CD4-positive, alpha-beta memory T cell (primary cell): ENCODE data around the gene PLET1. TPM values are rescaled to one million over a fixed set of nuclear protein-coding genes. Genes with fewer than 3 reads are reported as not detected.

ENCODE experiments used
- CTCF ChIA-PET: fragments of 350-600 bp; sonication (Branson Sonifier 250); formaldehyde crosslinking; loops from one replicate; lab custom pipeline; 2021; ENCODE audit warnings: inconsistent platforms; ENCODE audit not compliant: partially characterized antibody; lab: Charles Lee
- POLR2A ChIA-PET: fragments of 350-600 bp; sonication (Branson Sonifier 250); formaldehyde crosslinking; loops from one replicate; lab custom pipeline; 2021; ENCODE audit not compliant: partially characterized antibody; lab: Charles Lee
- DNase-seq, 5 donors: peaks; one replicate each; pipeline versions ENCODE4 v3.0.0 to v3.0.0-alpha.2; 2020 to 2022; ENCODE audit warnings: mixed read lengths in 1 of 5
- H3K27ac ChIP-seq: one replicate; pipeline ENCODE4 v1.7.0; 2013; ENCODE audit warnings: low read depth, low read length
- H3K27me3 ChIP-seq: 2 replicates; pipeline ENCODE4 v1.7.0; 2013; ENCODE audit warnings: mild to moderate bottlenecking, low read length, moderate library complexity; ENCODE audit not compliant: insufficient read depth
- H3K36me3 ChIP-seq: 2 replicates; pipeline ENCODE4 v1.7.0; 2013; ENCODE audit warnings: mild to moderate bottlenecking, low read length, moderate library complexity; ENCODE audit not compliant: insufficient read depth
- H3K4me1 ChIP-seq: 2 replicates; pipeline ENCODE4 v1.7.0; 2013; ENCODE audit warnings: mild to moderate bottlenecking, low read length, moderate library complexity; ENCODE audit not compliant: insufficient read depth
- H3K4me3 ChIP-seq, 2 donors: one replicate each; pipeline ENCODE4 v1.7.0; 2013; ENCODE audit warnings: low read length in 2 of 2, mild to moderate bottlenecking in 1 of 2
- H3K9me3 ChIP-seq, 2 donors: one replicate each; pipeline ENCODE4 v1.7.0; 2013; ENCODE audit warnings: low read length in 2 of 2, control low read depth in 1 of 2; ENCODE audit not compliant: control insufficient read depth in 1 of 2
- H3K27ac Mint-ChIP-seq, 7 donors: one replicate each; pipeline ENCODE4 v1.8.0; 2020 to 2021; ENCODE audit warnings: mixed read lengths in 7 of 7, mild to moderate bottlenecking in 6 of 7, inconsistent platforms in 3 of 7, moderate library complexity in 3 of 7
- H3K27me3 Mint-ChIP-seq, 2 donors: one replicate each; pipeline ENCODE4 v1.8.0; 2020 to 2021; ENCODE audit warnings: mixed read lengths in 2 of 2
- H3K36me3 Mint-ChIP-seq, 2 donors: one replicate each; pipeline ENCODE4 v1.8.0; 2020 to 2021; ENCODE audit warnings: mixed read lengths in 2 of 2, inconsistent platforms in 1 of 2, mild to moderate bottlenecking in 1 of 2
- H3K4me1 Mint-ChIP-seq, 4 donors: one replicate each; pipeline ENCODE4 v1.8.0; 2020 to 2021; ENCODE audit warnings: mixed read lengths in 4 of 4, mild to moderate bottlenecking in 1 of 4
- H3K4me3 Mint-ChIP-seq, 8 donors: one replicate each; pipeline ENCODE4 v1.8.0; 2020 to 2021; ENCODE audit warnings: mixed read lengths in 8 of 8, mild to moderate bottlenecking in 7 of 8, moderate library complexity in 6 of 8, inconsistent platforms in 3 of 8
- H3K9me3 Mint-ChIP-seq, 8 donors: one replicate each; pipeline ENCODE4 v1.8.0; 2020 to 2021; ENCODE audit warnings: mixed read lengths in 8 of 8, mild to moderate bottlenecking in 5 of 8, inconsistent platforms in 3 of 8, moderate library complexity in 1 of 8
- intact Hi-C: fragments of 100-400 bp; cut with micrococcal nuclease; formaldehyde crosslinking; loops from one replicate; pipeline ENCODE4 v1.15.1; 2023
- polyA plus RNA-seq, 2 donors: library from polyadenylated mRNA; unstranded; fragments of 300-500 nt; fragmentation: Illumina TruSeq; gene quantifications; one replicate each; pipeline ENCODE4 v1.2.3, GENCODE V29; 2021
- total RNA-seq, 2 experiments: library from RNA; stranded (reverse); gene quantifications; one replicate each; pipeline ENCODE4 v1.2.3, GENCODE V29; 2021

The PLET1 gene
- total and polyA plus RNA-seq, 4 experiments from 2014 or later: not detected

DNA sequence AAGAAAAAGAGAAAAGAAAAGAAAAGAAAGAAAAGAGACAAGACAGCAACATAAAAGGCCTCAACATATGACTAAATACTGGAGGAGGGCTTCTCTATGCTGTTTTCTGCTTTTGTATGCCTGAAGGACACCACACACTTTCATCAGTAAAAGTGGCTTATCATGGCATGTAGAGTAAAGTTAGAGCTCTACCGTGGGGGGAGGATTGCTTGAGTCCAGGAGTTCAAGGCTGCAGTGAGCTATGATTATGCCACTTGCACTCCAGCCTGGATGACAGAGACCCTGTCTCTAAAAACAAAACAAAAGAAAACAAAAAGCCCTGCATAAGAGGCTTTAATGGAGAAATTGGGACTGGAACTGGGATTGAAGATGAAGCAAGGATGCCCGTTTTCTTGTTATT is 28.7 kb downstream of the PLET1 start:
- CTCF ChIA-PET: interaction anchor here (1.1 to 21.5 kb wide), 3 partner anchors 22 to 48 kb away, joined by 3 to 452 read pairs (median 3); no protein-coding TSS in a partner anchor
- Histone ChIP-seq H3K4me1 (peaks cover 12% of the 10 kb centered on the region), H3K27ac (no peak overlapping the region), H3K36me3 (peaks cover 32% of the 10 kb centered on the region), H3K27me3 (no peaks in the 10 kb centered on the region), H3K9me3 (no peaks in the 10 kb centered on the region), H3K4me3 (no peak overlapping the region)
- intact Hi-C loops: no loop called here
- POLR2A ChIA-PET: no interaction called here
- no peak for DNase-seq
- Mint-ChIP-seq H3K36me3 (peaks cover 55 to 71% of the 10 kb centered on the region in 2 donors), H3K4me1 (peaks cover 15 to 21% (median 16%) of the 10 kb centered on the region in 4 donors), H3K27me3 (no peaks in the 10 kb centered on the region), H3K9me3 (no peaks in the 10 kb centered on the region), H3K27ac (peak overlapping the region in 1 of 7 donors; percentile 68), H3K4me3 (no peak overlapping the region)

DNA sequence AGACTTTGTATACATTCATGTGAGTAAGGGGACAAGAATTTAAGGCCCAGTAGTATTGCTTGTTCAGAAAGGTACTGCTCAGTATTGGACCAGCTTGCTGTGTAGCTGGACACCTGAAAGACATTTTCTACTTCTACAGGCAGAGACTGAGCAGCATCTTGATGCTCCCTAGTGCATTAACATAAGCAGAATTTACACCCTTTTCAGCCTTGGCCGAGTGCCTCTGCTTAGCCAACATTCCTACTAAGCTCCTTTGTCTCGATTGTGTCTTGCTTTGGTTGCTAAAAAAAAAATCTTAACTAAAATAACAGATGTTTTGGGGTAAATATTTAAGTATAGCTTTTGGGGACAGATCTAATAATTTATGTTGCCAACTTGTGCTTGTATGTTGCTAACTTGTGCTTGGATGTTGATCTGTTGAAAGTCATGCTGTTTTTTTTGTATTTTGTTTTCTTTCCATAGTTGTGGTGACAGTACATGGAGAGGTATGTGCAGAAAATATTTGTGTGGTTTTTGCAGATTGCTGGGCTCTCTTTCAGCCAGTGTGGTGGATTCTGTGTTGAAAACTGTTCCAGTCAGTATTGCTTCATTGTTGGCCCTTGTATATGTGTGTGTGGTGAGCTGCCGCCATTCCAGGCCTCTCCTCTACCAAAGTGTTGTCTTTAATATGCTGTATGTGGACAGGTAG is 30.8 kb downstream of the PLET1 start:
- Histone ChIP-seq H3K9me3 (no peaks in the 10 kb centered on the region), H3K4me3 (no peak overlapping the region), H3K27ac (no peak overlapping the region), H3K36me3 (peaks cover 16% of the 10 kb centered on the region), H3K4me1 (peaks cover 15% of the 10 kb centered on the region), H3K27me3 (no peaks in the 10 kb centered on the region)
- peaks cover 38 to 61% of the 10 kb centered on the region in 2 donors for H3K36me3 Mint-ChIP-seq
- ChIA-PET POLR2A (interaction anchor here (0.7 kb wide), 1 partner anchor 106 kb away, joined by 3 read pairs; no protein-coding TSS in a partner anchor), CTCF (interaction anchor here (0.9 to 21.5 kb wide), 4 partner anchors 10 to 1060 kb away, joined by 3 to 452 read pairs (median 4); no protein-coding TSS in a partner anchor)
- H3K27ac Mint-ChIP-seq: peak overlapping the region in 1 of 7 donors; percentile 72
- H3K4me3 Mint-ChIP-seq: no peak overlapping the region
- intact Hi-C loops: loop anchor here (5.0 kb wide), 2 partner anchors 303 to 1082 kb away; partner anchors contain the start of gene TTC12
- H3K27me3 Mint-ChIP-seq: no peaks in the 10 kb centered on the region
- peaks cover 21 to 32% (median 24%) of the 10 kb centered on the region in 4 donors for H3K4me1 Mint-ChIP-seq
- H3K9me3 Mint-ChIP-seq: no peaks in the 10 kb centered on the region
- DNase-seq: no peak

DNA sequence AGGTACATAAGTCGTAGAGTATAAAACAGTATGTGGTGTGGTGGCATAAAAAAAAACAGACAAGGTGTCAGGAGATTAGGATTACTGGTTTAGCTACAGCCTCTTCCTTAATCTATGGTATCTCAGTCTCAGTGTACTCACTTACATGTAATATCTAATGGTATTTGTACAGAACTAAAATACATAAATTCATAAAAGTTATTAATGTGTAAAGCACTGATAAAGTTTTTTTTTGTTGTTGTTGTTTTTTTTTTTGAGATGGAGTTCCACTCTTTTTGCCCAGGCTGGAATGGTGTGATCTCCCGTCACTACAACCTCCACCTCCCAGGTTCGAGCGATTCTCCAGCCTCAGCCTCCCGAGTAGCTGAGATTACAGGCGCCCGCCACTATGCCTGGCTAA is 31.5 kb downstream of the PLET1 start:
- Histone ChIP-seq H3K27me3 (no peaks in the 10 kb centered on the region), H3K4me1 (peaks cover 15% of the 10 kb centered on the region), H3K36me3 (peaks cover 16% of the 10 kb centered on the region), H3K4me3 (no peak overlapping the region), H3K27ac (no peak overlapping the region), H3K9me3 (no peaks in the 10 kb centered on the region)
- peaks cover 21 to 32% (median 24%) of the 10 kb centered on the region in 4 donors for H3K4me1 Mint-ChIP-seq
- intact Hi-C loops: loop anchor here (5.0 kb wide), 2 partner anchors 302 to 1083 kb away; partner anchors contain the start of gene TTC12
- H3K9me3 Mint-ChIP-seq: no peaks in the 10 kb centered on the region
- CTCF ChIA-PET: interaction anchor here (0.9 to 21.5 kb wide), 3 partner anchors 10 to 1061 kb away, joined by 3 to 452 read pairs (median 4); no protein-coding TSS in a partner anchor
- no peaks in the 10 kb centered on the region for H3K27me3 Mint-ChIP-seq
- peaks cover 34 to 56% of the 10 kb centered on the region in 2 donors for H3K36me3 Mint-ChIP-seq
- DNase-seq: no peak
- no peak overlapping the region for H3K27ac Mint-ChIP-seq
- no peak overlapping the region for H3K4me3 Mint-ChIP-seq
- POLR2A ChIA-PET: no interaction called here

DNA sequence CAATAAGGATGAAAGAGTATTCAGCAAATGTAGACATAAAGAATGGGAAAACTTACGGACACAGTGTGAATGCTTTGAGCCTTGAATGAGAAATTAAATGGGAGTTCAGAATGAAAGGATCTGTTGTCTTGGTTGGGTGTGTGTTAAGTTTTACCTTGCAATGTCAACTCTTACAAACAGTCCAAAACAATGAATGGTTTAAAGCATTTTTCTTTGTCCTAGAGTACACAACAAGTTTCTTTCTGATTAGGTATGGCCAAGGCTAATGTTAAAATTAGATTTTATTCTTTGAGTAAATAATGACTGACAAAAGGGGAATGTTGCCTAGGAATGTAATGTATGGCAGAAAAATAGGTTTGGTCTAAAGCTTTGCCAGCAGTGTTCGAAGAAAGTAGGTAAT is 32.0 kb downstream of the PLET1 start:
- POLR2A ChIA-PET: no interaction called here

DNA sequence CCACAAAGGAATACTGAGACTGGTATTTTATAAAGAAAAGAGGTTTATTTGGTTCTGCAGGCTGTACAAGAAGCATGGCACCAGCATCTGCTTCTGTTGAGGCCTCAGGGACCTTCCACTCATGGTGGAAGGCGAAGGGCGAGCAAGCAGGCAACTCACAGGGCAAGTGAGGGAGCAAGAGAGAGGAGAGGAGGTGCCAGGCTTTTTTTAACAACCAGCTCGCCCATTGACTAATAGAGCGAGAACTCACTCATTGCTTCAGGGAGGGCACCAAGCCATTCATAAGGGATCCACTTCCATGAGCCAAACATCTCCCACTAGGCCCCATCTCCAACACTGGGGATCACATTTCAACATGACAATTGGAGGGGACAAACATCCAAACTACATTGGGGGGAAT is 33.2 kb downstream of the PLET1 start:
- H3K9me3 Mint-ChIP-seq: no peaks in the 10 kb centered on the region
- peak overlapping the region; percentile 92 to 96 (median 94) for H3K4me3 Mint-ChIP-seq
- peaks cover 31 to 48% of the 10 kb centered on the region in 2 donors for H3K36me3 Mint-ChIP-seq
- intact Hi-C loops: loop anchor here (2.0 to 5.0 kb wide), 3 partner anchors 300 to 1545 kb away; partner anchors contain the start of genes TTC12 and ZW10
- Histone ChIP-seq H3K27me3 (no peaks in the 10 kb centered on the region), H3K36me3 (peaks cover 13% of the 10 kb centered on the region), H3K27ac (peak overlapping the region; percentile 98), H3K9me3 (no peaks in the 10 kb centered on the region), H3K4me3 (peak overlapping the region in 1 of 2 donors; percentile 98), H3K4me1 (peaks cover 15% of the 10 kb centered on the region)
- ChIA-PET POLR2A (interaction anchor here (0.6 to 2.4 kb wide), 6 partner anchors 10 to 1088 kb away, joined by 3 to 16 read pairs (median 4); partner anchors contain the start of gene TTC12), CTCF (interaction anchor here (1.0 to 21.5 kb wide), 2 partner anchors 8 to 53 kb away, joined by 3 to 452 read pairs; no protein-coding TSS in a partner anchor)
- DNase-seq: no peak
- peak overlapping the region in 6 of 7 donors; percentile 96 to 99 (median 98) for H3K27ac Mint-ChIP-seq
- H3K4me1 Mint-ChIP-seq: peaks cover 21 to 32% (median 24%) of the 10 kb centered on the region in 4 donors
- H3K27me3 Mint-ChIP-seq: no peaks in the 10 kb centered on the region

More for the DNA sequence above, 32.0 kb downstream of the PLET1 start:
- DNase-seq: no peak
- Mint-ChIP-seq H3K27me3 (no peaks in the 10 kb centered on the region), H3K4me1 (peaks cover 21 to 32% (median 24%) of the 10 kb centered on the region in 4 donors), H3K4me3 (peak overlapping the region in 2 of 8 donors; percentile 1 to 27), H3K9me3 (no peaks in the 10 kb centered on the region), H3K27ac (no peak overlapping the region), H3K36me3 (peaks cover 31 to 53% of the 10 kb centered on the region in 2 donors)
- peaks cover 15% of the 10 kb centered on the region for H3K4me1 ChIP-seq
- H3K27ac ChIP-seq: no peak overlapping the region
- no peaks in the 10 kb centered on the region for H3K27me3 ChIP-seq
- no peak overlapping the region for H3K4me3 ChIP-seq
- CTCF ChIA-PET: interaction anchor here (1.3 to 21.5 kb wide), 2 partner anchors 9 to 52 kb away, joined by 4 to 452 read pairs; no protein-coding TSS in a partner anchor
- H3K36me3 ChIP-seq: peaks cover 16% of the 10 kb centered on the region
- intact Hi-C loops: loop anchor here (5.0 kb wide), 2 partner anchors 301 to 1084 kb away; partner anchors contain the start of gene TTC12
- H3K9me3 ChIP-seq: no peaks in the 10 kb centered on the region

DNA sequence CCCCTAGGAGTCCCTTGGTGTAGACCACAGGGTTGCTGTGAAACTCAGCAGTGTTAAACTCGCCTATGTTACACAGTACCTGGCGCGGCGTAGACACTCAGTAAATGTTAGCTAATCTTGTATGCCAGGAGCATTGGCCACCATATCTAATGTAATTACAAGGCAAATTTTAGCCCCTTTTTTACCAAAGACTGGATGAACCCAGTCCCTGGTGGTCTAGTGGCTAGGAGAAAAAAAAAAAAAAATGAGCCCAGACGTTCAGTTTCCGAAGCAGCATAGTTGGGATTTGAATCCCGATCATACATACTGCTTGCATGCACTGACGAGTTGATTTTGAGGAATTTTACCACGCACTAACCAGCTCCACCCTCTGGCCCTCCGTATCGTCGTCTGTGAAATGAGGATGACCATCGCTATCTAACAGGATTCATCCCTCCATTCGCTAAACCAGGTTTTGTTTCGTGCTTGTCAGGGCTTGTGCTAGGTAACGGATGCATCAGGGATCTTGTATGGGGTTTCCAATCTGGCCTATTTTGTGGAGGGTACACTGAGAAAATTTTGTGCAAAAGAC is 33.7 kb downstream of the PLET1 start:
- peaks cover 20 to 32% (median 22%) of the 10 kb centered on the region in 4 donors for H3K4me1 Mint-ChIP-seq
- Histone ChIP-seq H3K4me1 (peaks cover 15% of the 10 kb centered on the region), H3K27me3 (no peaks in the 10 kb centered on the region), H3K9me3 (no peaks in the 10 kb centered on the region), H3K36me3 (peaks cover 13% of the 10 kb centered on the region), H3K4me3 (peak overlapping the region; percentile 98 to 100), H3K27ac (peak overlapping the region; percentile 98)
- H3K36me3 Mint-ChIP-seq: peaks cover 26 to 42% of the 10 kb centered on the region in 2 donors
- ChIA-PET CTCF (interaction anchor here (21.5 kb wide), 1 partner anchor 53 kb away, joined by 452 read pairs; no protein-coding TSS in a partner anchor), POLR2A (interaction anchor here (0.5 to 2.4 kb wide), 11 partner anchors 10 to 1089 kb away, joined by 3 to 16 read pairs (median 4); partner anchors contain the start of genes ALG9 and TTC12)
- H3K4me3 Mint-ChIP-seq: peak overlapping the region; percentile 92 to 96 (median 94)
- peak in 1 of 5 donors; percentile 29 for DNase-seq
- H3K9me3 Mint-ChIP-seq: no peaks in the 10 kb centered on the region
- no peaks in the 10 kb centered on the region for H3K27me3 Mint-ChIP-seq
- peak overlapping the region; percentile 96 to 99 (median 99) for H3K27ac Mint-ChIP-seq
- intact Hi-C loops: loop anchor here (1.0 to 5.0 kb wide), 4 partner anchors 300 to 1546 kb away; partner anchors contain the start of genes CFAP68, FDXACB1, TTC12 and ZW10
